Measurements from ENCODE around the gene POR.
"Not testable (repeated sequence)": the region's sequence is repeated elsewhere in the genome, so short reads cannot be mapped to it uniquely, and the experiment has no call there.

Gene POR

DNA sequence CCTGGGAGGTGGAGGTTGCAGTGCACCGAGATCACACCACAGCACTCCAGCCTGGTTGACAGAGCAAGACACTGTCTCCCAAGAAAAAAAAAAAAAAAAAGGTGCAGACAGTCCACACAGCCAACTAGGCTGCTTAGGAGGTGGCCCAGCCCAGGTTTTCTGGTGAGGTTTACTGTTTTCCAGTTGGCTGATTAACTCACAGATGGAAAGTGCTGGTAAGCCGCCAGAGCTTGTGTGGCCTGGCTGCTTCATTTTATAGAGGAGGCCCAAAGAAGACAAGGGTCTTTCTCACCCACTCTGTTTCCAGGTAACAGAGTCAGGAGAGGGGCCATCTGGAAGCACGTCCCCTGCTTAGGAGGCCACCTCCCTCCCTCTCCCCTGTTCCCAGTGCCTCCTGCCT lies 29.9 kb upstream of the POR start:
- no peak for DNase-seq (ENCODE audit: low read depth)

DNA sequence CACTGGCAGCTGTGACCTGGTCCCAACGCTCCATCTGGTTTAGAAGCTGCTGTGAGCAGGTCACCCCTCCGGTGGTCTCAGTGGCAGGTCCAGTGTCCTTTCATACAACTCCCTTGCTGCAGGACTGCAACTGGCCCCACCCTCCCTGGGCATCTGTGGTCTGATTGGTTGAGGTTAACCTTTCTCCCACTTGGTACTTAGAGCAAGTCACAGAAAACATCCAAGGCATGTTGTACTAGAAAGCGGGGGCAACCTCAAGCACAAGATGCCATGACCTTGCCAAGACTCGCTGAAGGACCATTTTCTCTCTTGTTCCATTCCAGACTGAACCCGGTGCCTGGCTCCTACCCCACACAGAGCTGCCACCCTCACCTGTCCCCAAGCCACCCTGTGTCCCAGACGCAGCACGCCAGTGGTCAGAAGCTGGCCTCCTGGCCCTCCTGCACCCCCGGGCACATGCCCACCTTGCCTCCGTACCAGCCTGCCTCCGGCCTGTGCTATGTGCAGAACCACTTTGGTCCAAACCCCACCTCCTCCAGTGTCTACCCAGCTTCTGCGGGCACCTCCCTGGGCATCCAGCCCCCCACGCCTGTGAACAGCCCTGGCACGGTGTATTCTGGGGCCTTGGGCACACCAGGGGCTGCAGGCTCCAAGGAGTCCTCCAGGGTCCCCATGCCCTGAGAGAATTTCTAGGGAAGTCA lies 27.1 kb upstream of the POR start:
- DNase-seq (ENCODE audit: low read depth) = no peak

DNA sequence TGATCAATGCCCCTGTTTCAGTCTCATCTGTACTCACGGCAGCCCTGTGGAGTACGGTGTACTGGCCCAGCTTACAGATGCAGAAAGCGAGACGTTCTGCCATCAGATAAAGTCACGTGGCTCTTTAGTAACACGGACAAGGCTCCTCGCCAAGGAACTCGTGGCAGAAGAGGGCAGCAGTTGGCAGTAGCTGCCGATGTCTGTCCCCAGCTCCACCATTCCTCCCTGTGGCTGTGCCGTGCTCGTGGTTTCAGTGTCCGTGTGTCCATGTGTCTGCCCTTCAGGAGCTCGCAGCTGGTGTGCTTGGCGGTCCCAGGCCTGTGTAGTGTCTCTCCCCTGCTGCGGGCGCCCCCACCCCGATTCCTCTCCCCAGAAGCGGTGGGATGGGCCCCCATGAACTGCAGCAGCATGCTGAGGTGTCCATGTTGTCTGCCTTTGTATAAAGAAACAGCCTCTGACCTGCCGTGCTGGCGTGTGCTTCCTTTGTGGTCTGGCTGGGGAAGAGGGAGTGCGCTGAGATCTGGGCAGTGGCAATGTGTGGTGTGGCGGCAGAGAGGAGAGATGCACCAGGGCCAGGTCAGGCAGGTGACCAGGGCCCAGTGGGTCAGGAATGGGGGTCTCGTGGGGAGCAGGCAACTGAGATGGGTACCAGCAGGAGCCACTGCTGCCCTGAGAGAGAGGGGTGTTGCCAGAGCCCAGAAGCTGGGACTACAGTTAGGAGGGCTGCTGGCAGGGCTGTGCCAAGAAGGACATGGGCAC lies 26.3 kb upstream of the POR start:
- DNase-seq (ENCODE audit: low read depth) = no peak

DNA sequence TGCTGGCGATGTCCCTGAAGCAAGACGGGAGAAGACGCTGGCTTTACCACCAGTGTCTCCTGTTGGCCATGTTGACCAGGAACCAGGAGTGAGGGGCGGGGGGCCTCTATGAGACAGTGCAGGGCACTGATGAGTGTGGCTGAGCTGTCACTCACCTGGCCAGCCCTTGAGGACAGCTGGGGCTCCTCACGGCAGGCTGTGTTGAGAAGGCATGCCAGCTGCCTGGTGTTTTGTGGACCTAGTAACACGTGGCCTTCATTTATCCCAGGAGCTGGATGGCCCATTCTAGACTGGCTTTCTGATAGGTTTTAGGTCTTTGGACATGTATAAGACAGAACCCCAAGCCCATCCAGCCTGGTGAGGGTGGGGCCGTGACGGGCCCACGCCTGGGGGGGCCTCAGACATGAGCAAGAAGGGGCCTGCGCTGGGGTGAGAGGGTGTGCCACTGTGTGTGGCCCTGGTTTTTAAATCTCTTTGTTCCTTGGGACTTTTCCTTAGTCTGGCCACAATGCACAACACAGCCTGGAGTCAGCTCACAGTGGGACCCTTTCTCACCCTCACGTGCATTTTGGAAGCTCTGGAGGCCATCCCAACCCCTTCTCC lies 25.6 kb upstream of the POR start:
- no peak for DNase-seq (ENCODE audit: low read depth)

DNA sequence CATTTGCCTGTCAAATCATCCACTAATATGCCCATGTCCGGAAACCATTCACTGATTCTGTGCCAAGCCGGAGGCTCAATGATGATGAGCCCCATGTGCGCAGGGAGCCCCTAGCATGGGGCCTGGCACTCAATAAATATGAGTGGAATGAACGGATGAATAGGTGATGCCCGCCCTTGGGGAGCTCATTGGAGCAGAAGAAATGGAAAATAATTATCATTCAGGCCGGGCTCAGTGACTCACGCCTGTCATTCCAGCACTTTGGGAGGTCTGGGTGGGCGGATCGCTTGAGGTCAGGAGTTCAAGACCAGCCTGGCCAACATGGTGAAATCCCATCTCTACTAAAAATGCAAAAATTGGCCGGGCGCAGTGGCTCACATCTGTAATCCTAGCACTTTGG lies 25.1 kb upstream of the POR start:
- DNase-seq (ENCODE audit: low read depth) = peak; percentile 28

DNA sequence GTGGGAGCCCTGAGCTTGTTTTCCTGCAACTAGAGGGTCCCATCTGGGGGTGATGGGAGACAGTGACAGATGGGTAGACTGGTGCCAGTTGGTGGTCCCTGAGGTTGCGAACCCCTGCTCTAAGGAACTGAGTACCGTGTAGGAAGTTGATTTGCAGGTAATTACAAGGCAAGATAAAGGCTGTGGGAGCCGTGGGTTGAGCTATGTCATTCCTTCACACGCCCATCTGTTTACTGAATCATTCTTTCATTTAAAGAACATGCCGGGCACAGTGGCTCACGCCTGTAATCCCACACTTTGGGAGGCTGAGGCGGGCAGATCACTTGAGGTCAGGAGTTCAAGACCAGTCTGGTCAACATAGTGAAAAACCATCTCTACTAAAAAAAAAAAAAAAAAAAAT lies 23.7 kb upstream of the POR start:
- DNase-seq (ENCODE audit: low read depth) = not testable (repeated sequence)

DNA sequence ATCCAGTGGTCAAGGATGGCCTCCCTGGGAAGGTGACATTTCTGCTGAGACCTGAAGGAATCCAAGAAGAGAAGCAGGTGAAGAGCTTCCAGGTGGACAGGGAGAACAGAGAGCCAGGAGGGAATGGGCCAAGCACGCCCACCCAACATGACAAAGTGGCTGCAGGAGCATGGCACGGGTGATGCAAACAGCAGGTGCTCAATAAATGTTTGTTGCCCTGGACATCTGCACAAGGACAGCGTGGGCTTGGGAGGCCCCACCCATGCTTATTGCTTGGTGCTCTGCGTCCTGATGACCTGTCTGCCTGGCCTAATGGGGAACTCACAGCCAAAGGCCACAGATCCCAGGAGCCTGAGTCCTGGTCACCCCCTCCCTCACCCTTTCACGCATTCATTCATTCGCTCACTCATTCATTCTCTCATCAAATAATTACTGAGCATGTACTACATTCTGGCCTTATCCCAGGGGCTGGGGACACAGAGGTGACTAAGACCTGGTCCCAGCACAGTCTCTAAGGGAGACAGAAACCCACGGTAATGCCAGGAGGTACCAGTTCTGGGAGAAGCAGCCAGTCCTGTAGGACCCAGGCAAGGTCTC lies 23.0 kb upstream of the POR start:
- DNase-seq (ENCODE audit: low read depth) = no peak

DNA sequence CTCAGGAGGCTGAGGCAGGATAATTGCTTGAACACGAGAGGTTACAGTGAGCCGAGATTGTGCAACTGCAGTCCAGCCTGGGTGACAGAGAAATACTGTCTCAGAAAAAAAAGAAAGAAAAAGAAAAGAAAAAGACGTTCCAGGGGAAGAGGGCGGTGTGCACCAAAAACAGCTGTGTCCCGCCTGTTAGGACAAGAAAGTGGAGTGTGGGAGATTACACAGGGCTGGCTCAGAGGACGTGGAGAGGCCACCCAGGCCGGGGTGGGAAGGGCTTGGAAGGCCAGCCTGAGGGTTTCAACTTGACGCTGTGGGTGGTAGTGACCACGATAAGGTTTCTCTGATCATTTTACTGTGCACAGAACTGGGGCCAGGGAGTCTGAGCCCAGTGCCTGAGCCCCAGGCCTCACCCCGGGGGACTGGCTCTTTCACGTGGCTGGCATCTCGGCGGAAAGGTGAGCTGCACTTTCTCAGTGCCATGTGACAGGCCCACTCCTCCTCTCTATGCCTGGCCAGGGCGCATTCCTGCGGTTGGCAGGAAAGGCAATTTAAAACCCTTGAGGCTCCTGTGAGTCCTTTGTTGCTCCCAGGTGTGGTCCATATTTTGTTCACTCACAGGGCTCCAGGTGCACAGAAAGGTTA lies 22.2 kb upstream of the POR start:
- no peak for DNase-seq (ENCODE audit: low read depth)

DNA sequence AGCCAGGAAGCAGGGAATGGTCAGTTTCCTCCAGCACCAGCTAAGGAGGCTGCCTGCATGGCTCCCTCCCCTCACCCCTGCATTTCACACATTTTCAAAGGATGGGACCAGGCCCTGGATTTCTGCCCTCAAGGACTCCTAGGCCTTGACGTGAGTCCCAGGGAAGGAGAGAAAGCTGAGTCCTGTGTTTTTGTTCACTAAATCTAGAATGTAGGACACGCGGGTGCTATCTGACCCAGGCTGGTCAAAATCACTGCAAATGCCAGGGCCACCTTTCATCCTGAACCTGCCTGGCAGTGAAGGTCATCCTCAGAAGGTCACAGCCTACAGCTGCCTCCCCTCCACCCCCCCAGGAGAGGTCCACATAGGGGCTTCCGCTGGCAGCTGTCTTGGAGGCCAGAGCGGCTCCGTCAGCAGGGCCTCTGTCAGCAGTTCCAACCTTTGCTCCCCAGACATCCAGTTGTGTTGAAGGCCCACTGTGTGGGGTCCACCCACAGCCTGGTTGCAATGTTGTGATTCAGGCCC lies 18.1 kb upstream of the POR start:
- DNase-seq (ENCODE audit: low read depth) = no peak

DNA sequence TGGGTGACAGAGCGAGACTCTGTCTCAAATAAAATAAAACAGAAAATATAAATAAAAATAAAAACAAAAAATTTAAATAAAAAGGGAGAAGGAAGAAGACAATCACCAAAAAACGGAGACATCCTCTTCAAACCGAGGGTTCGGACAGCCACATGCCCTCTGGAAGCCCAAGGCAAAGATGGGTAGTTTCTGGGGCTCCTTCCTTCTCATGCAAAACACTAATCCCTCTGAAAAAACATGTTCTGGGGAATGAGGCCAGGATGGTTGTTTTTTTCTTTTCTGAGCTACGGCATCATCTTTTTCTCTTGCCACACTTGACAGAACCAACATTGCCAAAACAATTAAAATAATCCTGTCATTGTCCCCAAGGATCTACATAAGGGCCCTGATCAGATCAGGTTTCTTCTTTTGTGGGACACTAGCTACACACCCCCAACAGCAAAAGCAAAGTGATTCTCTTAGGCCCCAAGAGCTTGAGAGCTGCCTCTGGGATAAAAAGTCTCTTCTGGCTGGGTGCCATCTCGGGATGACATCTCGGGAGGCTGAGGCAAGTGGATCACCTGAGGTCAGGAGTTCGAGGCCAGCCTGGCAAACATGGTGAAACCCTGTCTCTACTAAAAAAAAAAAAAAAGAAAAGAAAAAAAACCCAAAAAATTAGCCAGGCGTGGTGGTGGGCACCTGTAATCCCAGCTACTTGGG lies 14.2 kb upstream of the POR start:
- DNase-seq (ENCODE audit: low read depth) = no peak

DNA sequence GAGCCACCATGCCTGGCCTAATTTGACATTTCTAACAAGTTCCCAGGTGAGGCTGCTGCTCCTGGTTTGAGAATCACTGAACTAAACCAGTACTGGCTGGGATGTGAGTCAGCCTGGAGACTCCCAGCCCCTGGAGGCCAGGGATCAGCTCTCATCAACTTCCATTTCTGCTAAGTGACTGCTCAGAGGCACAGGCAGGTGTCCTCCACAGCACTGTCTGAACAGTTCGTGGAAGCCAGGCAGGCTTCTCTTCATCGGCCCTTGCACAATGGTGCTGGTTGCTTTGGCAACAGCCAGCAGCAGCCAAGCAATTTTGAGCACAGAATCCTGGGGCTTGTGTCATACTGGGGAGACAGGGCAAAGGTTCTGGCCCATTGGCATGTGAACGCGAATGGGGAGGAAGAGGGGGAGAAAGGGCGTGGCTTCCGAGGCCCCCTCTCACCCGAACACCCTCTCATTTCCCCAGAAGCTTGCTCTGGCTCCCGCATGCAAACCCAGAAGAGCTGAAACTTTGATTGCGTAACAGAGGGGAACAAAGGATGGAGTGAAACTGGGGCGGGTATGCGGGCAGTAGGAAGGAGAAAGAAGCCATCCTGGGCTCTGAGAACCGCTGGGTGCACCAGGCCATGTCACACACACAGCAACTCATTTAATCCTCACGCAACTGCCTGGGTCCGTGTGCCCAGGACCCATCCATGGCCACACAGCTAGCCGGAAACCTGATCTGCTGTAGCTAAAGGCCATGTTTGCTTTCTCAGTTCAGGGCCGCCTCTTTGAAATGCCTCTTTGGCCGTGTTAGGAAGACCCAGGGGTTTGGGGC lies 9.0 kb upstream of the POR start:
- DNase-seq (ENCODE audit: low read depth) = no peak

DNA sequence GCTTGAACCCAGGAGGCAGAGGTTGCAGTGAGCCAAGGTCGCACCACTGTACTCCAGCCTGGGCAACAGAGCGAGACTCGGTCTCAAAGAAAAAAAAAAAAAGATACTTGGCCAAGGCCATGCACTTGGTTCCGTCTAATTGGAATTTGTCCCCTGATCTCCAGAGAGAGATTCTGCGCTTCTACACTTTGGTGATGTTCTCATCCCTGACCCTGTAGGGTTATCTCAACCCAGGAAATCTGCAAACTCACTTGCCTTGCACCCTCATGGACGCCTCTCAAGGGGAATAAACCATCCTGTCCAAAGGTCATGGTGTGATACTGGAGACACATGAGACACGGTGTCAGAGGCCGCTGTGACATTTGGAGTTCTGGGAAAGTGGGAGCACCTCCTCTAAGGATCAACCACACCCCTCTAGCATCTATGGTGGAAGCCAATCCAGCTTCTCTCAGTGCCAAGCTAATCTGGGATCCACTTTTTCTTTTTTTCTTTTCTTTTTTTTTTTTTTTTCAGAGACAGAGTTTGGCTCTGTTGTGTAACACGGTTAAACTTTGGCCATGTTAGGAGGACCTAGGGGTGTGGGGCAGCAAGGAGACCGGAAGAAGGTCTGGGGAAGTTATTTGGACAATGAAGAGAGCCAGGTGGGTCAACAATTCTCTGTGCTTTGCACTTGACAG lies 7.8 kb upstream of the POR start:
- DNase-seq (ENCODE audit: low read depth) = no peak

DNA sequence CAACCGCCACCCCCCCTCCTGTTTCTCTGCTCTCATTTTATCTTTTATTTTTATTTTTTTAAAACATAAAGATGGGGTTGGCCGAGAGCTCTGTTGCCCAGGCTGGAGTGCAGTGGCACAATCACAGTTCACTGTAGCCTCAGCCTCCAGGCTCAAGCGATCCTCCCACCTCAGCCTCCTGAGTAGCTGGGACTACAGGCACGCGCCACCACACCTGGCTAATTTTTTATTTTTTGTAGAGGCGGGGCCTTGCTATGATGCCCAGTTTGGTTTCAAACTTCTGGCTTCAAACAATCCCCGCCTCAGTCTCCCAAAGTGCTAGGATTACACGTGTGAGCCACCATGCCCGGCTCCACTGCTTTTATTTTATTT lies 7.3 kb upstream of the POR start:
- not testable (repeated sequence) for DNase-seq (ENCODE audit: low read depth)

DNA sequence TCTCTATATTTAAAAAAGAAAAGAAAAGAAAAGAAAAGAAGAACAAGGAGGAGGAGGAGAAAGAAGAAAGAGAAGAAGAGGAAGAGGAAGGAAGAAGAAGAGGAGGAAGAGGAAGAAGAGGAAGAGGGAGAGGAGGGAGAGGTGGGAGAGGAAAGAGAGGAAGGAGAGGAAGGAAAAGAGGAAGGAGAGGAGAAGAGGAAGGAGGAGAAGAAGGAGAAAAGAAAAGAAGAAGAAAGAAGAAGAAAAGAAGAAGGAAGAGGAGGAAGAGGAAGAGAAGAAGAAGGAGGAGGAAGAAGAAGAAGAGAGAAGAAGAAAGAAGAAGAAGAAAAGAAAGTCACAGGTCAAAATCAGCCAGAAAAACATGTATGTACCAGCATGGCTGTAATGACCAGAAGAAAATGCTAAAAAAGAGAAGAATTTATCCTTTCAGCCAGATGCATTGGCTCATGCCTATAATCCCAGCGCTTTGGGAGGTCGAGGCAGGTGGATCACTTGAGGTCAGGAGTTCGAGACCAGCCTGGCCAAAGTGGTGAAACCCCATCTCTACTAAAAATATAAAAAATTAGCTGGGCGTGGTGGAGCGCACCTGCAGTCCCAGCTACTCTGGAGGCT lies 5.3 kb upstream of the POR start:
- DNase-seq (ENCODE audit: low read depth) = no peak

DNA sequence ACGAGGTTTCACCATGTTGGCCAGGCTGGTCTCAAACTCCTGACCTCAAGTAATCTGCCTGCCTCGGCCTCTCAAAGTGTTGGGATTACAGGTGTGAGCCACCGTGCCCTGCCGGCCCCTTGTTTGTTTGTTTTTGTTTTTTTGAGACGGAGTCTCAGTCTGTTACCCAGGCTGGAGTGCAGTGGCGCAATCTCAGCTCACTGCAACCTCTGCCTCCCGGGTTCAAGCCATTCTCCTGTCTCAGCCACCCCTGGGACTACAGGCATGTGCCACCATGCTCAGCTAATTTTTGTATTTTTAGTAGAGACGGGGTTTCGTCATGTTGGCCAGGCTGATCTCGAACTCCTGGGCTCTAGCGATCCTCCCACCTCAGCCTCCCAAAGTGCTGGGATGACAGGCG lies 3.8 kb upstream of the POR start:
- not testable (repeated sequence) for DNase-seq (ENCODE audit: low read depth)

DNA sequence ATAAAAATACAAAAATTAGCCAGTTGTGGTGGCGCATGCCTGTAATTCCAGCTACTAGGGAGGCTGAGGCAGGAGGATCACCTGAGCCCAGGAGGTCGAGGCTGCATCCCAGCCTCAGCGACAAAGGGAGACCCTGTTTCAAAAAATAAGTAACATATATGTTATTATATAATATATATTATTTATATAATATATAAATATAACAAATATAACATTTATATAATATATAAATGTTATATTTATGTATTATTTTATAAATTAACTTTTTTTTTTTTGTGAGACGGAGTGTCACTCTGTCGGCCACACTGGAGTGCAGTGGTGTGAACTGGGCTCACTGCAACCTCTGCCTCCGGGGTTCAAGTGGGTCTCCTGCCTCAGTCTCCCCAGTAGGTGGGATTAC lies 1.5 kb upstream of the POR start:
- no peak for DNase-seq (ENCODE audit: low read depth)

DNA sequence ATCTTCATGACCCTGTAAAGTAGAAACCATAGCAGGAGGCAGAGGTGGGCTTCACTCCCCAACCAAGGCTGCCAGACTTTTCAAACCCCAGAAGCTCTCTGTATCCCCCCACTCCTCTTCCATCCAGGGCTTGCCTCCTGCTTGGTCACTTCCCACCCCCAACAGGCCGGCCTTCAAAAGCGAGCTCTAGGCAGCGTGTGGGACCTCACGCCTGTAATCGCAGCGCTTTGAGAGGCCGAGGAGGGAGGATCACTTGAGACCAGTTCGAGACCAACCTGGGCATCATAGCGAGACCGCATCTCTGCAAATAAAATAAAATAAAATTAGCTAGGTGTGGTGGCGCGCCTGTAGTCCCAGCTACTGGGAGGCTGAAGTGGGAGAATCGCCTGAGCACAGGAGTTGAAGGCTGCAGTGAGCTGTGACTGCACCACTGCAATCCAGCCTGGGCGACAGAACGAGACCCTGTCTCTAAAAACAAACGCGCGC lies 743 bp upstream of the POR start:
- DNase-seq (ENCODE audit: low read depth) = no peak

DNA sequence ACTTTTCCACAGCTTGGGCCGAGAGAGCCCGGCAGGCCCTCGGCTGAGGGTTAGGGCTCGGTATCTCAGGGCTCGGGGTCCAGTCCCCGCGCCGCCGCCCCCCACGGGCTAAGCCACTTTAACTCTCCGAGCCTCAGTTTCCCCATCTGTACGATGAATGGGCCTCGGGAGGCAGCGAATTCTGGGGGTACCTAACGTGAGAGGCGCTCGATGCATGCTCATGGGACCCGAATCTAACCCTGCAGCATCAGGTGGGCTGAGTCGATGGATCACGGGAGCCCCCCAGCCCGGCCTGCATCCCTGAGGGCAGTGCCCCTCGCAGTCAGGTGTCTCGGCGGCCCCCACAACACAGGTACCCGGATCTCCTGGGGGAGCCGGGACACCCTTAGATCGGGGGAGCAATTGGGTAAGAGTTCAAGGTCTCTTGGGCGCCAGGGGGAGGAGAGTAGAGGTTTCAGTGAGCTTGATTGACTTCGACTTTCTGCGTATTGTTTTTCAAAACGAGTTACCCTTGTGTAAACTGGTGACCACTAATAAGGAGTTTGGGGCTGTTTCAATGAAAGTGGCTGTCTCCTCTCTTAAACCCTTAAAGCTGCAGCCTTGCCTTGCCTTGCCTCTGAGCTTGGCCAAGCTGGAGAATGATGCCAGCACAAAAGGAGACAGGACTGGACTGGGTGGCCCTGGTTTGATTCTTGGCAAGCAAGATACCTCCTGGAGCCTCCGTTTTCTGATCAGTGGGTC lies 631 bp downstream of the POR start:
- no peak for DNase-seq (ENCODE audit: low read depth)

DNA sequence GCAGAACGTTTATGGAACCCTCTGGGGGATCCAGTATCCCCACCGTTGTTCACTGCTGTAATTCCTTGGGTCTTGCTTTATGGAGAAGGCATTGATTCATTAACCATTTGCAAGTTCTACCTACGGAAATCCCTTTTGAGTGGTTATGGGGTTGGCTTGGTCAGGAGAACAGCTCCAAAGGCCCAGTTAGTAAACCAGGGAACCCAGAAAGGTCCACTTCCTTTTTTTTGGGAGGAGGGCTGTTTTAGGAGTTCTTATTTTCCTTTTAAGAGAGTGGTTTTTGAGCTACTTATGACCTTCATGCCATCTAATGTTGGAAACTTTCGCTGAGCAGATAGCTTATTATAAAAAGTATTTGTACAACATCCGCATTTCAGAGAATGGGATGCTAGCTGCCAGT lies 1.3 kb downstream of the POR start:
- no peak for DNase-seq (ENCODE audit: low read depth)

Data from non-pigmented ciliary epithelial cell (primary cell).